HepG2 (cell line): ENCODE data around the gene CD14. TPM values are rescaled to one million over a fixed set of nuclear protein-coding genes. Genes with fewer than 3 reads are reported as not detected.

Source experiments
- ATAC-seq: fragments of 200-7000 bp; cut with Tn5 transposase; 3 replicates; pipeline ENCODE4 v1.9.1; 2020; ENCODE audit warnings: mild to moderate bottlenecking, moderate library complexity
- BruUV-seq: library from RNA; stranded (reverse); fragments of 400-500 nt; replicated peaks from 2 replicates; lab custom pipeline; 2021; lab: Mats Ljungman, UMichigan
- CTCF ChIA-PET: fragments of 300-600 bp; formaldehyde crosslinking; extraction: SDS; loops from one replicate; lab custom pipeline; 2021; ENCODE audit warnings: low total read pairs, inconsistent platforms, low intra/inter-chr PET ratio; lab: Yijun Ruan, JAX
- POLR2A ChIA-PET: fragments of 350-600 bp; sonication (Branson Sonifier 250); formaldehyde crosslinking; loops from one replicate; lab custom pipeline; 2020; ENCODE audit warnings: antibody characterized with exemption, inconsistent platforms; lab: Yijun Ruan, JAX
- DNase-seq: peaks from one replicate; pipeline ENCODE4 v3.0.0-alpha.2; 2015; ENCODE audit warnings: low spot score
- FAIRE-seq: peaks from 3 replicates; lab custom pipeline; 2011; peaks lifted over from hg19 to GRCh38; lab: Jason Lieb, UNC
- H2AFZ ChIP-seq: one replicate; pipeline ENCODE4 v1.6.1; 2011; ENCODE audit warnings: low read length, inconsistent platforms
- H3K27ac ChIP-seq: fragments of 300-600 bp; 3 replicates; pipeline ENCODE4 v1.8.0; 2011; ENCODE audit warnings: mixed run types, mild to moderate bottlenecking, mixed read lengths, low read length, inconsistent platforms; ENCODE audit not compliant: insufficient read depth; ENCODE audit errors: extremely low read length
- H3K27me3 ChIP-seq, 2 experiments: fragments of 200-600 bp in 1 of 2; 2 replicates in 1 of 2; 3 replicates in 1 of 2; pipeline versions ENCODE4 v1.6.0 to v1.8.0; 2011; ENCODE audit warnings: low read length in 2 of 2, mild to moderate bottlenecking in 2 of 2, moderate library complexity in 2 of 2, inconsistent platforms in 1 of 2; ENCODE audit not compliant: insufficient read depth in 2 of 2, control insufficient read depth in 1 of 2
- H3K36me3 ChIP-seq, 2 experiments: fragments of 200-600 bp in 1 of 2; replicated peaks in 1 of 2; 2 replicates in 1 of 2; 3 replicates in 1 of 2; pipeline versions ENCODE4 v1.5.1 to v1.8.0; 2011; ENCODE audit warnings: low read length in 2 of 2, inconsistent platforms in 1 of 2; ENCODE audit not compliant: insufficient read depth in 2 of 2, control insufficient read depth in 1 of 2
- H3K4me1 ChIP-seq: 2 replicates; pipeline ENCODE4 v1.5.1; 2012; ENCODE audit warnings: low read length, inconsistent platforms; ENCODE audit not compliant: insufficient read depth
- H3K4me2 ChIP-seq: 2 replicates; pipeline ENCODE4 v1.6.0; 2011; ENCODE audit warnings: low read depth, low read length, inconsistent platforms
- H3K4me3 ChIP-seq, 3 experiments: fragments of 200-600 bp in 1 of 3; sonication (generic), shearing (Covaris generic) in 1 of 3; replicated peaks in 1 of 3; 2 replicates each; pipeline ENCODE4 v1.5.1; 2011 to 2016; ENCODE audit warnings: low read length in 3 of 3, inconsistent platforms in 2 of 3, low read depth in 2 of 3, mild to moderate bottlenecking in 2 of 3, control low read depth in 1 of 3, mixed read lengths in 1 of 3; ENCODE audit not compliant: insufficient read depth in 1 of 3
- H3K79me2 ChIP-seq: one replicate; pipeline ENCODE4 v1.6.1; 2011; ENCODE audit warnings: low read length, inconsistent platforms; ENCODE audit not compliant: insufficient read depth
- H3K9ac ChIP-seq: 2 replicates; pipeline ENCODE4 v1.6.0; 2011; ENCODE audit warnings: mild to moderate bottlenecking, low read depth, low read length, inconsistent platforms; ENCODE audit not compliant: insufficient read depth
- H3K9me3 ChIP-seq: 2 replicates; pipeline ENCODE4 v1.5.1; 2012; ENCODE audit warnings: mild to moderate bottlenecking, low read length
- H4K20me1 ChIP-seq: 2 replicates; pipeline ENCODE4 v1.6.0; 2011; ENCODE audit warnings: inconsistent platforms, mild to moderate bottlenecking, low read length, moderate library complexity; ENCODE audit not compliant: insufficient read depth
- ATM ChIP-seq: fragments of 450-650 bp; IDR thresholded peaks from 2 replicates; pipeline ENCODE4 v1.7.1; 2017; ENCODE audit warnings: mild to moderate bottlenecking, borderline replicate concordance
- CC2D1A ChIP-seq: sonication (generic); formaldehyde crosslinking; IDR thresholded peaks from 2 replicates; pipeline ENCODE4 v1.8.1; 2023; ENCODE audit warnings: mild to moderate bottlenecking, missing genetic modification reagents
- GABPA ChIP-seq, 2 experiments: IDR thresholded peaks; 2 replicates each; pipeline ENCODE4 v1.6.1; 2011 to 2016; ENCODE audit warnings: low read depth in 2 of 2, low read length in 1 of 2, missing biosample characterization in 1 of 2, missing genetic modification characterization in 1 of 2
- MAF1 ChIP-seq: sonication (generic); formaldehyde crosslinking; IDR thresholded peaks from 2 replicates; pipeline ENCODE4 v1.5.0; 2020; ENCODE audit warnings: missing genetic modification reagents, borderline replicate concordance
- MAFK ChIP-seq, 2 experiments: IDR thresholded peaks in 1 of 2; conservative IDR thresholded peaks in 1 of 2; 2 replicates each; pipeline ENCODE4 v1.6.1; 2011; ENCODE audit warnings: improper control_type of control experiment in 2 of 2, low read length in 2 of 2
- MTA1 ChIP-seq: sonication (generic); formaldehyde crosslinking; IDR thresholded peaks from 2 replicates; pipeline ENCODE4 v1.4.0; 2020; ENCODE audit warnings: missing genetic modification reagents, mild to moderate bottlenecking, borderline replicate concordance
- MYPOP ChIP-seq: sonication (generic); formaldehyde crosslinking; IDR thresholded peaks from 2 replicates; pipeline ENCODE4 v1.8.1; 2023; ENCODE audit warnings: mild to moderate bottlenecking, moderate library complexity, missing genetic modification reagents
- PATZ1 ChIP-seq: sonication (generic); formaldehyde crosslinking; IDR thresholded peaks from 2 replicates; pipeline ENCODE4 v1.4.0; 2020; ENCODE audit warnings: missing genetic modification reagents
- POLR2G ChIP-seq: fragments of 200-400 bp; formaldehyde crosslinking; IDR thresholded peaks from 2 replicates; pipeline ENCODE4 v1.6.1; 2018; ENCODE audit warnings: mild to moderate bottlenecking, low read depth, low read length, moderate library complexity
- REXO4 ChIP-seq: sonication (generic); formaldehyde crosslinking; IDR thresholded peaks from 2 replicates; pipeline ENCODE4 v1.8.0; 2022; ENCODE audit warnings: missing genetic modification reagents, mild to moderate bottlenecking, borderline replicate concordance
- SMYD3 ChIP-seq: sonication (generic); formaldehyde crosslinking; IDR thresholded peaks from 2 replicates; pipeline ENCODE4 v1.8.1; 2023; ENCODE audit warnings: mild to moderate bottlenecking, missing genetic modification reagents
- THAP11 ChIP-seq: IDR thresholded peaks from 2 replicates; pipeline ENCODE4 v1.6.1; 2016; ENCODE audit warnings: missing biosample characterization, missing genetic modification reagents
- ZNF205 ChIP-seq: IDR thresholded peaks from 2 replicates; pipeline ENCODE4 v1.6.1; 2018; ENCODE audit warnings: missing biosample characterization, missing genetic modification reagents
- ZNF432 ChIP-seq: sonication (generic); formaldehyde crosslinking; IDR thresholded peaks from 2 replicates; pipeline ENCODE4 v1.5.0; 2020; ENCODE audit warnings: missing genetic modification reagents, mild to moderate bottlenecking, borderline replicate concordance
- WGBS: methylation state at CpG from one replicate; pipeline ENCODE4 v1.1.6; 2017; ENCODE audit warnings: low lambda C conversion rate; 5-methylcytosine and 5-hydroxymethylcytosine counted together
- in situ Hi-C: cut with HindIII; loops from 2 replicates; pipeline ENCODE4 v1.10.0; 2017; ENCODE audit warnings: low pct_unique_long_range_greater_than_20kb; ENCODE audit not compliant: extremely low pct_ligation_motif_present
- intact Hi-C: fragments of 100-400 bp; cut with micrococcal nuclease; formaldehyde crosslinking; loops from one replicate; pipeline ENCODE4 v1.10.0; 2022; ENCODE audit not compliant: unreplicated experiment
- polyA plus RNA-seq, 8 experiments: library from polyadenylated mRNA; depleted of rRNA in 3 of 8; stranded (reverse) in 7 of 8; unstranded in 1 of 8; fragments of >200 nt; fragmentation: Illumina TruSeq in 4 of 8; extraction: Trizol in 4 of 8; gene quantifications; 2 replicates each; pipeline versions ENCODE4 v1.2.1 to v1.2.3, GENCODE V29; 2011 to 2016; ENCODE audit warnings: low read depth in 4 of 8, missing spikeins in 1 of 8, mixed read lengths in 1 of 8; ENCODE audit not compliant: insufficient read depth in 1 of 8
- total RNA-seq, 5 experiments: library from RNA; depleted of rRNA; stranded (reverse); fragments of >200 nt; fragmentation: Illumina TruSeq; extraction: Trizol; gene quantifications; 2 replicates each; pipeline ENCODE4 v1.2.3, GENCODE V29; 2016; ENCODE audit warnings: low read depth in 1 of 5
- TF ChIP-seq, protein P1 (sequence below): sonication (generic); formaldehyde crosslinking; IDR thresholded peaks from 2 replicates; pipeline ENCODE4 v1.4.0; 2020; ENCODE audit warnings: missing genetic modification reagents, borderline replicate concordance
- TF ChIP-seq, protein P2 (sequence below): sonication (generic); formaldehyde crosslinking; IDR thresholded peaks from 2 replicates; pipeline ENCODE4 v1.5.0; 2020; ENCODE audit warnings: mild to moderate bottlenecking, missing genetic modification reagents

Gene CD14
- total and polyA plus RNA-seq, 2 of the 13 experiments (the other 11 are each of a cell fraction or from before 2014, with no cell fraction given) = 1.7 to 4.7 TPM

GRCh38 chr5:140673187-140673976 is 40.4 kb upstream of the CD14 start, which contains the start of gene DND1:
Gene DND1 (minus strand): TSS chr5:140673576. CDS start chr5:140673542, 34 bp downstream.
- no peaks in the 10 kb centered on the region for H3K4me1 ChIP-seq
- ATAC-seq (peak; percentile 4; the same call in 2 of the 3 replicates), FAIRE-seq (no peak), DNase-seq (no peak)
- 97% methylated on average over 42 of the region's 45 CpGs for WGBS
- H3K4me2 ChIP-seq = no peak within 1 kb of the TSS
- intact Hi-C loops (no loop called here), in situ Hi-C loops (no loop called here)
- H3K27me3 ChIP-seq = no peaks in the 10 kb centered on the region
- H2AFZ ChIP-seq = no peak within 1 kb of the TSS
- peaks cover 30 to 59% of the 10 kb centered on the region in 2 experiments; a peak in 4 of 5 replicates for H3K36me3 ChIP-seq
- no TSS peak for BruUV-seq
- no peaks in the 10 kb centered on the region for H3K9me3 ChIP-seq
- CTCF ChIA-PET = no interaction called here
- no peak within 1 kb of the TSS for H3K27ac ChIP-seq
- POLR2A ChIA-PET = no interaction called here
- no peaks in the 10 kb centered on the region for H4K20me1 ChIP-seq
- no peak within 1 kb of the TSS for H3K4me3 ChIP-seq
- H3K79me2 ChIP-seq = no peaks in the 10 kb centered on the region
- no peak within 1 kb of the TSS for H3K9ac ChIP-seq
- TF ChIP-seq SMYD3 (no peak), CC2D1A (CRISPR knock-in tag) (no peak), REXO4 (CRISPR knock-in tag) (no peak), MAFK (conservative IDR thresholded peaks at IDR 0.05 in 1 of 2, IDR thresholded peaks at IDR 0.05 in 1 of 2; ENCODE audit: low read length in 2 of 2) (no peak), PATZ1 (no peak), GABPA (IDR thresholded peaks at IDR 0.05; ENCODE audit: low read depth, low read length) (no peak), GABPA (CRISPR knock-in tag; IDR thresholded peaks at IDR 0.05; ENCODE audit: low read depth) (no peak), MYPOP (CRISPR knock-in tag) (no peak), MTA1 (CRISPR knock-in tag) (no peak), MAF1 (CRISPR knock-in tag) (no peak), ATM (no peak), ZNF432 (CRISPR knock-in tag) (no peak), THAP11 (CRISPR knock-in tag) (no peak), POLR2G (peak; percentile 48; the same call in 1 of the 2 replicates), ZNF205 (CRISPR knock-in tag) (no peak)
- TF ChIP-seq, protein P1, sequence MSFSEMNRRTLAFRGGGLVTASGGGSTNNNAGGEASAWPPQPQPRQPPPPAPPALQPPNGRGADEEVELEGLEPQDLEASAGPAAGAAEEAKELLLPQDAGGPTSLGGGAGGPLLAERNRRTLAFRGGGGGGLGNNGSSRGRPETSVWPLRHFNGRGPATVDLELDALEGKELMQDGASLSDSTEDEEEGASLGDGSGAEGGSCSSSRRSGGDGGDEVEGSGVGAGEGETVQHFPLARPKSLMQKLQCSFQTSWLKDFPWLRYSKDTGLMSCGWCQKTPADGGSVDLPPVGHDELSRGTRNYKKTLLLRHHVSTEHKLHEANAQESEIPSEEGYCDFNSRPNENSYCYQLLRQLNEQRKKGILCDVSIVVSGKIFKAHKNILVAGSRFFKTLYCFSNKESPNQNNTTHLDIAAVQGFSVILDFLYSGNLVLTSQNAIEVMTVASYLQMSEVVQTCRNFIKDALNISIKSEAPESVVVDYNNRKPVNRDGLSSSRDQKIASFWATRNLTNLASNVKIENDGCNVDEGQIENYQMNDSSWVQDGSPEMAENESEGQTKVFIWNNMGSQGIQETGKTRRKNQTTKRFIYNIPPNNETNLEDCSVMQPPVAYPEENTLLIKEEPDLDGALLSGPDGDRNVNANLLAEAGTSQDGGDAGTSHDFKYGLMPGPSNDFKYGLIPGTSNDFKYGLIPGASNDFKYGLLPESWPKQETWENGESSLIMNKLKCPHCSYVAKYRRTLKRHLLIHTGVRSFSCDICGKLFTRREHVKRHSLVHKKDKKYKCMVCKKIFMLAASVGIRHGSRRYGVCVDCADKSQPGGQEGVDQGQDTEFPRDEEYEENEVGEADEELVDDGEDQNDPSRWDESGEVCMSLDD (CRISPR knock-in tag) = no peak
- TF ChIP-seq, protein P2, sequence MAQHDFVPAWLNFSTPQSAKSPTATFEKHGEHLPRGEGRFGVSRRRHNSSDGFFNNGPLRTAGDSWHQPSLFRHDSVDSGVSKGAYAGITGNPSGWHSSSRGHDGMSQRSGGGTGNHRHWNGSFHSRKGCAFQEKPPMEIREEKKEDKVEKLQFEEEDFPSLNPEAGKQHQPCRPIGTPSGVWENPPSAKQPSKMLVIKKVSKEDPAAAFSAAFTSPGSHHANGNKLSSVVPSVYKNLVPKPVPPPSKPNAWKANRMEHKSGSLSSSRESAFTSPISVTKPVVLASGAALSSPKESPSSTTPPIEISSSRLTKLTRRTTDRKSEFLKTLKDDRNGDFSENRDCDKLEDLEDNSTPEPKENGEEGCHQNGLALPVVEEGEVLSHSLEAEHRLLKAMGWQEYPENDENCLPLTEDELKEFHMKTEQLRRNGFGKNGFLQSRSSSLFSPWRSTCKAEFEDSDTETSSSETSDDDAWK (CRISPR knock-in tag) = no peak
